ENCODE data around the gene FREM2.

Gene FREM2

GRCh38 chr13:38879786-38880185 lies 192.9 kb downstream of the FREM2 start:
- no peak overlapping the region for H3K4me3 ChIP-seq (ENCODE audit: severe bottlenecking)
- DNase-seq (ENCODE audit: low spot score) (no peak), ATAC-seq (ENCODE audit: low read depth) (no peak)
- TF ChIP-seq CTCF (IDR thresholded peaks at IDR 0.05; ENCODE audit: poor library complexity, severe bottlenecking), result no peak
- no peaks in the 10 kb centered on the region for H3K27me3 ChIP-seq (ENCODE audit: insufficient read depth, poor library complexity, severe bottlenecking)
- H3K36me3 ChIP-seq (ENCODE audit: low read depth), result no peaks in the 10 kb centered on the region
- H3K4me1 ChIP-seq (ENCODE audit: insufficient read depth, poor library complexity, severe bottlenecking), result no peaks in the 10 kb centered on the region
- no peaks in the 10 kb centered on the region for H3K9me3 ChIP-seq (ENCODE audit: severe bottlenecking)
- no peak overlapping the region for H3K27ac ChIP-seq (ENCODE audit: poor library complexity, severe bottlenecking)

DNA sequence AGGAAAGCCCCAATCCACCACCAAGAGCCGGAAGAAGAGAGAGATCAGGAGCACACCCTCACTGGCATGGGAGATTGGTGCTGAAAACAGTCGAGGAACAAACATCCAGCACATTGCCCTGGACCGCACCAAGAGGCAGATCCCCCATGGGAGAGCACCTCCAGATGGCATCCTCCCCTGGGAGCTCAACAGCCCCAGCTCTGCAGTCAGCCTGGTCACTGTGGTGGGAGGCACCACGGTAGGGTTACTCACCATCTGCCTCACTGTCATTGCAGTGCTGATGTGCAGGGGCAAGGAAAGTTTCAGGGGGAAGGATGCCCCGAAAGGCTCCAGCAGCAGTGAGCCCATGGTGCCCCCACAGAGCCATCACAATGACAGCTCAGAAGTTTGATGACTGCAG lies 193.5 kb downstream of the FREM2 start:
- DNase-seq (ENCODE audit: low spot score), result no peak
- no peak for TF ChIP-seq CTCF (IDR thresholded peaks at IDR 0.05; ENCODE audit: poor library complexity, severe bottlenecking)

DNA sequence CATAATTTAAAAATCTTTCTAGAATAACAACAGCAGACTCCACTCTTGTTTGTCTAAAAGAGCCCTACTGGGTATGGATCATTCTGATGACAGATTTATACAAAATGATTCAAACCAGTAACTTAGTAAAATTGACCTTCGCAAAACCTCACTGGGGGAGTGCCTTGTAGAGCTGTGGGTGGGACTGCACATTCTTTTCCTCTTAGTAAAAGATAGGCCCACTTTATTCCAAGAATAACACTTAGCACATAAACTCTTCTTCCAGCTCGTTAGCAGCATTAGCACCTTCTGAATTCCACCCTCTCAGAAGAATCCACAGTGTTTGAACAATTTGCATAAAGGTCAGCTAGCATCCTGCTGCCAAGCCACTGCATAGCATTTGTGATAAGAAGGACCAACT lies 196.9 kb downstream of the FREM2 start:
- Histone ChIP-seq H3K9me3 (ENCODE audit: severe bottlenecking) (no peaks in the 10 kb centered on the region), H3K36me3 (ENCODE audit: low read depth) (no peaks in the 10 kb centered on the region), H3K27ac (ENCODE audit: poor library complexity, severe bottlenecking) (no peak overlapping the region), H3K4me1 (ENCODE audit: insufficient read depth, poor library complexity, severe bottlenecking) (no peaks in the 10 kb centered on the region), H3K27me3 (ENCODE audit: insufficient read depth, poor library complexity, severe bottlenecking) (no peaks in the 10 kb centered on the region), H3K4me3 (ENCODE audit: severe bottlenecking) (no peak overlapping the region)
- ATAC-seq (ENCODE audit: low read depth), result no peak
- no peak for DNase-seq (ENCODE audit: low spot score)
- TF ChIP-seq CTCF (IDR thresholded peaks at IDR 0.05; ENCODE audit: poor library complexity, severe bottlenecking), result no peak

More for the DNA sequence above, 193.5 kb downstream of the FREM2 start:
- ATAC-seq (ENCODE audit: low read depth), result no peak
- no peaks in the 10 kb centered on the region for H3K9me3 ChIP-seq (ENCODE audit: severe bottlenecking)
- no peak overlapping the region for H3K27ac ChIP-seq (ENCODE audit: poor library complexity, severe bottlenecking)
- H3K27me3 ChIP-seq (ENCODE audit: insufficient read depth, poor library complexity, severe bottlenecking), result no peaks in the 10 kb centered on the region
- no peaks in the 10 kb centered on the region for H3K4me1 ChIP-seq (ENCODE audit: insufficient read depth, poor library complexity, severe bottlenecking)
- H3K4me3 ChIP-seq (ENCODE audit: severe bottlenecking), result no peak overlapping the region
- H3K36me3 ChIP-seq (ENCODE audit: low read depth), result no peaks in the 10 kb centered on the region

DNA sequence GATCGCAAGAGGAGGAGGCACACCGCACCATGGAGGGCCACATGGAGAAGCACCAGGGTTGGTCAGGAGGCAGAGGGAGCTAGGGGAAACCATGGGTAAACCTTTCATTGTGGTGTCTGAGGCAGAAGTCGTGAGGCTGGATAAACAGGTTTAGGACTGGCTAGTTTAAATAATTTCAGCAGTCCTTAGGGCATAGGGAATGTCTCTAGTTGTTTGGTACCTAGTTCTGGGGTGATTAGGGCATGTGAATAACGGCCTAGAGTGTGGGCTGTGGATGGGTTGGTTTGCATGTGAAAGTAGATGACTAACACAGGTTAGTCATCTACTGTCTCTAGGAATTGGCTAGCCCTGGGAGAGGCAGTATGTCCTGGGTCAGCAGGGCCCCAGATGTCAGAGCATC lies 201.4 kb downstream of the FREM2 start:
- no peaks in the 10 kb centered on the region for H3K4me1 ChIP-seq (ENCODE audit: insufficient read depth, poor library complexity, severe bottlenecking)
- TF ChIP-seq CTCF (IDR thresholded peaks at IDR 0.05; ENCODE audit: poor library complexity, severe bottlenecking), result no peak
- DNase-seq (ENCODE audit: low spot score) (no peak), ATAC-seq (ENCODE audit: low read depth) (peak; percentile 86; the same call in 2 of the 3 replicates)
- H3K36me3 ChIP-seq (ENCODE audit: low read depth), result no peaks in the 10 kb centered on the region
- no peak overlapping the region for H3K27ac ChIP-seq (ENCODE audit: poor library complexity, severe bottlenecking)
- no peaks in the 10 kb centered on the region for H3K27me3 ChIP-seq (ENCODE audit: insufficient read depth, poor library complexity, severe bottlenecking)
- no peak overlapping the region for H3K4me3 ChIP-seq (ENCODE audit: severe bottlenecking)
- H3K9me3 ChIP-seq (ENCODE audit: severe bottlenecking), result no peaks in the 10 kb centered on the region

- TF ChIP-seq CTCF (IDR thresholded peaks at IDR 0.05; ENCODE audit: poor library complexity, severe bottlenecking), result no peak
These were observed 208.2 kb downstream of the FREM2 start for GRCh38 chr13:38895075-38895474.

More at GRCh38 chr13:38895075-38895474, 208.2 kb downstream of the FREM2 start:
- no peak overlapping the region for H3K4me3 ChIP-seq (ENCODE audit: severe bottlenecking)
- H3K27ac ChIP-seq (ENCODE audit: poor library complexity, severe bottlenecking), result no peak overlapping the region
- H3K4me1 ChIP-seq (ENCODE audit: insufficient read depth, poor library complexity, severe bottlenecking), result no peaks in the 10 kb centered on the region
- H3K27me3 ChIP-seq (ENCODE audit: insufficient read depth, poor library complexity, severe bottlenecking), result no peaks in the 10 kb centered on the region
- DNase-seq (ENCODE audit: low spot score) (no peak), ATAC-seq (ENCODE audit: low read depth) (no peak)
- no peaks in the 10 kb centered on the region for H3K36me3 ChIP-seq (ENCODE audit: low read depth)
- no peaks in the 10 kb centered on the region for H3K9me3 ChIP-seq (ENCODE audit: severe bottlenecking)

Measured in RWPE2 (cell line).